Left hindlimb (tissue), 1 donor: ENCODE data around the gene UBL4A.
A peak's percentile ranks its signal among the peaks of the same experiment; 100 is the strongest.

Experiments
- DNase-seq: peaks from one replicate; pipeline ENCODE4 v3.0.0-alpha.2; 2018

The UBL4A gene

DNA sequence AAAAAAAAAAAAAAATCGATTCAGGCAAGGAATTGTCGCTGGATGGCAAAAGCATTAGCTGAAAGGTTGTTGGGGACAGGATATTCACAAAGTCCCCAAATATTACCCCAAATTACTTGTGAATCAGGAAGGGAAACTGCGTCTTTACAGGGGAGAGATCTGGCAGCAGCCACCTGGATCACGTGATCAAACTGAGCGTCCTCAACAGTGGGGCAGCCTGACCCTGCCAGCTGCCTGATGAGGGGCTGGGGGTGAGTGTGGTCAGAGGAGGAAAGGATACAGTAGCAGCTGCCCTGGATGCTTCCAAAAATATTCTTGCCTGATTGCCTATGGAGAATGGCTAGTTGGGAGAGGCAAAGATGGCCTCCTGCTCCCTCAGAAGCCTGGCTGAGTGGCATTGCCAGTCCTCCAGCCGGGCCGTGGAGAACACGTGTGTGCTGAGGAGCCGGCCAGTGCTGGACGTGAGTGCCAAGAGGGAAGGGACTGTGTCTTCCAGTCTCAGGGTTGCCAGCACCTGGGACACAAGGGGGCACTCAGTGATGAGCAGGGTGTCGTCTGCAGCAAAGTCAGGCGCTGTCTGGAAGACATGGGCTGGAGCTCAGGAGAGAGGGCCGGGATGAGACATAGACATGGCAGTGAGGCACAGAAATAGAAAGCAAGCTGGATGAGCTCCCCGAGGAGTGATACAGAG, 4.4 kb downstream of the UBL4A start:
- no peak for DNase-seq

DNA sequence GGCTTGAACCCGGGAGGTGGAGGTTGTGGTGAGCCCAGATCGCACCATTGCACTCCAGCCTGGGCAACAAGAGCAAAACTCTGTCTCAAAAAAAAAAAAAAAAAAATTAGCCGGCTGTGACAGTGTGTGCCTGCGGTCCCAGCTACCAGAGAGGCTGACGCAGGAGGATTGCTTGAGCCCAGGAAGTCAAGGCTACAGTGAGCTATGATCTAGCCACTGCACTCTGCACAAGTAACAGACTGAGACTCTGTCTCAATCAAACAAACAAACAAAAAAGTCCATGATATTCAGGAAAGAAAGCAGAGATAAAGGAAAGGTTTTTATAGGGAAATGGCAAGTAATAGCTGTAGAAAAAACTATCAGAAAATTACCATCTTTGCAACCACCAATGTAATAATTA, 5.2 kb downstream of the UBL4A start:
- no peak for DNase-seq

DNA sequence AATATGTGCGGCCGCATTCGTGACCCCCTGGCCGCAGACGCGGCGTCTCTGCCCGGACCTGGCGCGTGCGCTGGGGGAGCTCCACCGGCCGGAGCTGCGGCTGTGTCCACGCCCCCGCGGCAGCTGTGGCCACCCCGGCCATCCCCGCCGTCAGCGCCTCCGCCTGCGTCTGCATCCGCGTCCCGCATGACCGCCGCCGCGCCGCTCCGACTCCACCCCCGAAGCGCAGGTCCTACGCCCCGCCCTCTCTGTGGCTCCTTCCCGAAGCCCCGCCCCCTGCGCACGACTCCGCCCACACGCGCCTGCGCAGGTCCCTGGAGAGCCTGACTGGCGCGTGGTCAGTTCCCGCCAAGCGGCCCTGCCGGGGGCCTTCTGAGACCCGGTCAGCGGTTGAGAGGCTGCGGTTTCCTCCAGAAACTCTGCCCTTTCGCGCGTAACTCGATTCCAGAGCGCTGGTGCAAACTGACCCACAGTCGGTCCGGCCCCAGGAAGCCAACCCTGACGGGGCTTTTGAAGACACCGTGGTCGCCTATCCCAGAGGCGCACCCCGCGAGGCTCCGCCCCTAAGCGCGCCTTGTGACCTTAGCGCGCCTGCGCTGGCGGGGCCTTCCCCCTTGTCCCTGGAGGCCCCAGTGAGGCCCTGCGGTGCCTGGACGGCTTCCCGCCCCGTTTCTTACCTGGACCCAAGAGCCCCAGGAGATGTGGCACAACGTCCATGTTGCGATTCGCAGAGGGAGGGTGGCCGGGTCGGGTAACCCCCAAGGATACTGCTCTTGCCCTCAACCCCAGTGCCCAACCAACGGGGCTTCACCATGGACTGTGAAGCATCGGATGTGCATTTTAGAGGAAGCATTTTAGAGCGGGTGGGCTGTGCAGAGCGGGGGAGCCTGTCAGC, 7.4 kb downstream of the UBL4A start, which contains the start of gene LAGE3:
Gene LAGE3 (minus strand): TSS at position 554 of the 895 bp plus-strand sequence. CDS start 366 bp downstream, at position 188.
- peak; percentile 93 for DNase-seq

DNA sequence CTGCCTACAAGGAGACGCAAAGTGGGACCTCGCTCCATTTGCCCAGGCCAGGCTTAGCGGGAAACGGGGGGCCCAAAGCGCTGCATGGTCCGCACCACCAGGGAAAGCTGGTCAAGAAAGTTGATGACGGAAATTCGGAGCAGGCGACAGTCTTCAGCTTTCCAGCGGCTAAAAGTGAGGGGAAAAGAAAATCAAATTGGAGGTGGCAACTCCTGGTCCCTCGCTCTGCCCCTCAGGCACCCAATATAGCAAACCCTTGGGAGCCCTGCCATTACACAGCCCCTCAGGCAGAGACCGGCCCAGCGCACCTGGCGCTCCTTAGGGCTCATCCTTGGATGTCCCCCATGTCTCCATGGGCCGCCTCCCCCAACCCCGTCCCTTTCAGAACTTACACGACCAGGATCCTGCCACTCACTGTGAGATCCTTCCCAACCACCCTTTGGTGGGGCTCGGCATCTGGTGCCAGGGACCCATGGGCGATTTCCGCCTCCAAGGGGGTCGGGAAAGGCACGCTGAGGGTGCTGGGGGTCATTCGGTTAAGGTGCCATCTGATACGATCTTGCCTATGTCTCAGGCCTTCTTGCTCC, 8.4 kb downstream of the UBL4A start:
- DNase-seq: no peak

DNA sequence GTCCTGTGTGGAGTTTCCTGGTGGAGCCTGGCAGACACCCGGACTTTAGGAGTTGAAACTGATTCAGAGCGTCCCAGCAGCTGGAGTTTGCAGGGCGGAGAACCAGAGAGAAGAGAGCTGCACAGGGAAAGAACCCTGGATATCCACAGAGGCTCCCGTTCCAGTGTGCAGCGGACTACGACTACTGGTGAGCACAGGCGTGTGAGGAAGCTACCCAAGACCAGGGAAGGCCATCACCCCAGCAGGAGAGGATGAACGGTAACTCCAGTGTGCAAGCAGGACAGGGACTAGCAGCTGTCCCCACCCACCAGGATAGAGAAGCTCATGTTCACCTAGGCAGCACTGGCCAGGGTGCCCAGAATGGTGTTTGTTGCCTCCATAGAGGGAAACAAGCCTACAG, 9.6 kb downstream of the UBL4A start:
- no peak for DNase-seq

DNA sequence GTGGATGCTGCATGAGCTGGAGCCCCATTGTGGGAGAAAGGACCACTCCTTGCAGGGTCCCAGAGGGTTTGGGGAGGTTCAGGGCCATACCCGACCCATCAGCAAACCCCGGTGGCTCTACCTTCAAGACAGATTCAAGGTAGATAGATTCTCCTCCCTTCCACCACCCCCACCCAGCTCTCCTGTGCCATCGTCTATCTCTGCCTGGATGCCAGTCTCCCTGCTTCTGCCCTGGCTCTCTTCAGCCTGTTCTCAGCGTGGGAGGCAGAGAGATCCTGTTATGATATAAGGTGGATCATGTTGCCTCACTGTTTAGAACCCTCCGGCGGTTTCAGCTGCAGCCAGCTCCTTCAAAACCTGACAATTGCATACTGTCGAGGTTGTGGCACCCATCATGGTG, 12.7 kb downstream of the UBL4A start:
- DNase-seq: no peak

DNA sequence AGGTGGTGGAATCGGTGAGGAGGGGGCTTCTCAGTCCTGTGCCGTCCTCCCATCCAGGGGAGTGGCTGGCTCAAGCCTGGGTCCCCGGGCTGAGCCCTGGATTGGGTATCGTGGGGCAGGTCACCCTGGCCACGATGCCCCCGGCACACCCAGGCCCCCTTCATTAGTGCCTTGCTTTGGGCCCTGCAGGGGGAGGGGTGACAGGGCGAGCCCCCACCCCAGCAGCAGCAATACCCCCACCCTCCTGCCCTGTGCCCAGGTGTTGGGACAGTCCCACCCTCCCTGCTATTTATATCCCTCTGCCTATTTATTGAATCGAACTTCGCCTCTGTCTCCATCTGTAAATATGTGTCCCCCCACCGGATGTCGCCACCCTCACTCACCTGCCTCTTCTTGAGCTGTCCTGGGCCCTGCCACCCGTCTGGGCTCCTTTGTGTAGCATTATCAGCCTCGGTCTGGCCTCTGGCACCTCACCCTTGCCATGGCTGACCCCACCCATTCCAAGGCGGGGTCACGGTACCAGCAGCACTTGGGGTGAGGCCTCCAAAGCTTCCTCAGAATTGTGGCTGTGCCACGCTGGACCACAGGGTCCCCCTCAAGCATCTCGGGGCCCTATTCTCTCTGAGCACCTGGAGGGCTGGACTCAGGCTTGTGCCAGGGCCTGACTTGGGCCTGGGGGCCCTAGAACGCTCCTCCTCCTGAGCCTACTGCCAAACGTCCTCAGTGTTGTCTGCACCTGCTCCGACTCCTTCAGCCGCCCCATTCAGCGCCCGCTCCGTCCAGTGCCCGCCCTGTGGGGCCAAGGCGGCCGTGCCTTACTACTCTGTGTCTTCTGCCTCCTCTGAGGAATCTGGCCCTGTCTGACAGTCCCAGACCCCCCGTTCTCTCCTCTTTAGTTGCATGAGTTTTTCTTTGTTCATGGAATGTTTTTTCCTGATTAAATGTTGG, 13.5 kb downstream of the UBL4A start:
- no peak for DNase-seq

DNA sequence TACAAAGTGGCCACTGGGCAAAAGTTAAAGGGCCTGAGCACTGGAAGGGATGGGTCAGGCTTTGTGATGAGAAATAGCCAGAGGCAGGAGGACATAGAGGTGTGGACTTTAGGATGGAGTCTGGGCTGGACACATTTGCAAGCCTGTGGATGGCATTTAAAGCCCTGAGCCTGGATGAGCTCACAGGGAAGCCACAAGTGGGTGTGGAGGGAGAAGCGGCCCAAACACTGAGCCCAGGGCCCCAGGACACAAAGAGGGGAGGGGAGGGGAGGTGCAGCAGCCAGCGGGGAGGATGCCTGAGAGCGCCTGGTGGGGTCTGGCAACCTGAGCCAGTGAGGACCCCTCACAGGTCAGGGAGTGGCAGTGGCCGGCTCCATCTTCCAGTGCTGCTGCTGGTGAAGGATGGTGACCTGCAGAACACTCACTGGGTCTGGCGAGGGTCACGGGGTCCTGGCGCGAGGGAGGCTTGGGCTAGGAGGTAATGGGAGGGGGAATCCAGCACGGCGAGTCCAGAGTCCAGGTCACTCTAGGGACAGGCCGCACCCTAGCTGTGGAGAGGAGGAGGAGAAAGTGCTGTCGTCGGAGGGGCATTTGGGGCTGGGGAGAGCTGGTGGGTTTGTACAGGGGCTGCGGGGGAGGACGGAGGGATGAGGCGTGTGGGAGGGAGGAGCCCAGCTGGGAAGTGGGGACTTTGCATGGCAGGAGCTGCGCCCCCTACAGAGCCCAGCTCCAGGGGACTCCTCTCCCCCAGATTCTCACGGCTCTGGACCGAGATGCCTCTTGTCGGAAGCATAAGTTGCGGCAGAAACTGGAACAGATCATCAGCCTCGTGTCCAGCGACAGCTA, 14.4 kb downstream of the UBL4A start:
- DNase-seq: no peak

DNA sequence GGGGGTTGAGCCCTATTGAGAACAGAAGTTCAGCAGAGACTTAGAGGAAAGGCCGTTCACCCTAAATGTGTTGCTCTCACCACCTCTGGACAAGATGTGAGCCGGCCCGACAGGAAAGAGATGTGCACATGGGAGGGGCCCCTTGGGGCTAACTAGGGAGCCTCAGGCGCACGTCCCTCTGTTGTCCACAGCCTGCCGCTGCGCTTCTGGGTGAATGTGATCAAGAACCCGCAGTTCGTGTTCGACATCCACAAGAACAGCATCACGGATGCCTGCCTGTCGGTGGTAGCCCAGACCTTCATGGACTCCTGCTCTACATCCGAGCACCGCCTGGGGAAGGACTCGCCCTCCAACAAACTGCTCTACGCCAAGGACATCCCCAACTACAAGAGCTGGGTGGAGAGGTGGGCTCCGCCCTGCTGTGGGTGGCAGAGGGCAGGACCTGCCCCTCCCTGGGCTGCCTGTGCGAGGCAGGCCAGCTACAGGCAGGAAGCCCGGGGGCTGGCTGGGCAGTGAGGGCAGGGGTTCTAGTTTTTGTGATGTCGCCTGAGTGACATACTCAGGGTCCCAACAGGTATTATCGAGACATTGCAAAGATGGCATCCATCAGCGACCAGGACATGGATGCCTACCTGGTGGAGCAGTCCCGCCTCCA, 15.4 kb downstream of the UBL4A start:
- DNase-seq: no peak

DNA sequence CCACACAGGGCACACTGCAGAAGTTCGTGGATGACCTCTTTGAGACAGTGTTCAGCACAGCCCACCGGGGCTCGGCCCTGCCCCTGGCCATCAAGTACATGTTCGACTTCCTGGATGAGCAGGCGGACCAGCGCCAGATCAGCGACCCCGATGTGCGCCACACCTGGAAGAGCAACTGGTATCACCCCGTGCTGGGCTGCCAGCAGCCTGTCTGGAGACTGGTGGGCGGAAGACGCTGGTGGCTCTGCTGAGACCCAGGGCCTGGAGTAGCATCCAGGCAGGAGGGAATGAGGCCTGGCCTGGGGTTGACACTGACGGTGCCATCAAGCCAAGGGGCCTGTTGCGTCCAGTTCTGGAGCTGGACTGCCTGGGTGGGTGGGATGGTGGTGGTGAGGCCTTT, 16.0 kb downstream of the UBL4A start:
- peak; percentile 4 for DNase-seq

DNA sequence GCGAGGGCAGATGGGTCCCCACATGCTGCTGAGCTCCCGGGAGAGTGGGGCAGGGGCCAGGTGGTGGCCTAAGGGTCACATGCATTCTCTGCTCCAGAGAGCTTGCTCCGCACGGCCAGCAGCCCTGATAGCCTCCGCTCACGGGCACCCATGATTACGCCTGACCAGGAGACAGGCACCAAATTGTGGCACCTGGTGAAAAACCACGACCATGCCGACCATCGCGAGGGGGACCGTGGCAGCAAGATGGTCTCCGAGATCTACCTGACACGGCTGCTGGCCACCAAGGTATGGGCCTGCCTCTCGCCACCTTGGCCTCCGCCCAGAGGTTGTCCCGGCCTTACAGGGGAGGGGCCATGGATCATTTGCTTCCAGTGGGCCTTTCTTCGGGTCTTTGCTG, 16.5 kb downstream of the UBL4A start:
- peak; percentile 4 for DNase-seq

DNA sequence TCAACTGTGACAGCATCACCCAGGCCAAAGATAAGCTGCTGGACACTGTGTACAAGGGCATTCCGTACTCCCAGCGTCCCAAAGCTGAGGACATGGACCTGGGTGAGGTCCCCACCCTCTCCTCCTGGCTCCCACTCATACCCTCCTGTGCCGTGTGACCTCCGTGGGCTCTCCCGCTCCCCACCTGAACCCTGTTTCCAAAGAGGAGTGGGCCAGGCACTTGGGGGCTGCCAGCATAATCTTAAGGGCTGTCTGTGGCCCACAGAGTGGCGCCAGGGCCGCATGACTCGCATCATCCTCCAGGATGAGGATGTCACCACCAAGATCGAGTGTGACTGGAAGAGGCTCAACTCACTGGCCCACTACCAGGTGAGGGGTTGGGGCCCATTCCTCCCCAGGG, 17.3 kb downstream of the UBL4A start:
- peak; percentile 10 for DNase-seq

DNA sequence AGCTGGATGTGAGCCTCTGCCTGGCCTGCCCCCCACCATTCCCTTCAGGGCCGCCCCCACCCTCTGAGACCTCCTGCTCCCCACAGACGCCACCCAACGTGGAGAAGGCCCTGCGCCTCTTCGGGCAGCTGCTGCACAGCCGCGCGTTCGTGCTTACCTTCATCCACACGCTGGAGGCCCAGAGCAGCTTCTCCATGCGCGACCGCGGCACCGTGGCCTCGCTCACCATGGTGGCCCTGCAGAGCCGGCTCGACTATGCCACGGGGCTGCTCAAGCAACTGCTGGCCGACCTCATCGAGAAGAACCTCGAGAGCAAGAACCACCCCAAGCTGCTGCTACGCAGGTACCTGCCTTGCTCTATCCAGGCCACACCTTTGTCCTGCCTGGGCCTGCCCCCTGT, 18.2 kb downstream of the UBL4A start:
- DNase-seq: peak; percentile 17

DNA sequence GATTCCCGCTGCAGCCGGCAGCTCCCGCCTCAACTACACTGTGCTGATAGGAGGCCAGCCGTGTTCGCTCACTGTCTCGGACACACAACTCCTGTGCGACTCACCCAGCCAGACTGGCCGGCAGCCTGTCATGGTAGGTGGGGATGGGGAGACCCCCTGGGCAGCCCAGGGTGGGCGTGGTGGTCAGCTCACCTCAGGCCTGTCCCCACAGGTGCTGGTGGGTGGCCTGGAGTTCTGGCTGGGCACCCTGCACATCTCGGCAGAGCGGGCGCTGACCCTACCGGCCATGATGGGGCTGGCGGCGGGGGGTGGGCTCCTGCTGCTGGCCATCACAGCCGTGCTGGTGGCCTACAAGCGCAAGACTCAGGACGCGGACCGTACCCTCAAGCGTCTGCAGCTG, 18.9 kb downstream of the UBL4A start:
- peak; percentile 7 for DNase-seq

DNA sequence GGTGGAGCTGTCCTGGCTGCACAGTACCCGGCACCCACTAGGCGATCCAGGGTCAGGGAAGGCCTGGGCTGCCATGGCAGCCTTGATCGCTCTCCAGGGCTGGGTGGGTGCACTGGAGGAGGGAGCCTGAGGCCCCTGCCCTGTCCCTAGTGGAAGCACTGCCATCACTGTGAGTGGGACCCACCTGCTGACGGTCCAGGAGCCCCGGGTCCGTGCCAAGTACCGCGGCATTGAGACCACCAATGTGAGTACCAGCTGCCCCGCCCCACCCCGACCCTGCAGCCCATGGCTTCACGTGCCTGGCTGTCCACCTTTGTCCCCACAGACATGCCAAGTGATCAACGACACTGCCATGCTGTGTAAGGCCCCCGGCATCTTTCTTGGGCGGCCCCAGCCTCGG, 19.5 kb downstream of the UBL4A start:
- DNase-seq: peak; percentile 25

DNA sequence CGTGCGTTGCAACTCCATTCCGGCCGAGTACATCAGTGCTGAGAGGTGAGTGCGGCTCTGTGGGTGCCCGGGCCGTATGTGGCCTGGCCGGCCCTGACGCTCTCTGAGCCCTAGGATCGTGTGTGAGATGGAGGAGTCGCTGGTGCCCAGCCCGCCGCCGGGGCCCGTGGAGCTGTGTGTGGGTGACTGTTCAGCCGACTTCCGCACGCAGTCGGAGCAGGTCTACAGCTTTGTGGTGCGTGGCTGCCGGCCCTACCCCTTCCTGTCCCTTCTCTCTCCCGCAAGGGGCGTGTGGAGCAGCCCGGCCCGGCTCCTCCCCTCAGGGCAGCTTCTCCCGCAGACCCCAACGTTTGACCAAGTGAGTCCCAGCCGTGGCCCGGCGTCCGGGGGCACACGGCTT, 20.4 kb downstream of the UBL4A start:
- peak; percentile 7 for DNase-seq

DNA sequence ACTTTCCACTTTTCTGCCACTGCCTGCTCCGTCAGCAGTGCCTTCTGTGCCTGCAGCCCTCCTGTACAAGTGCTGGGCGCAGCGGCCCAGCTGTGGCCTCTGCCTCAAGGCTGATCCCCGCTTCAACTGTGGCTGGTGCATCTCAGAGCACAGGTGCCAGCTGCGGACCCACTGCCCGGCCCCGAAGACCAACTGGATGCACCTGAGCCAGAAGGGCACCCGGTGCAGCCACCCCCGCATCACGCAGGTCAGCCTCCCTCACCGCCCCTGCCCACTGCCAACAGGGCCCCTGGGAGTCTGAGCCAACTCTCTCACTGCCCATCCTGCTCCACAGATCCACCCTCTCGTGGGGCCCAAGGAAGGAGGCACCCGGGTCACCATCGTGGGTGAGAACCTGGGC, 20.8 kb downstream of the UBL4A start:
- peak; percentile 4 for DNase-seq

DNA sequence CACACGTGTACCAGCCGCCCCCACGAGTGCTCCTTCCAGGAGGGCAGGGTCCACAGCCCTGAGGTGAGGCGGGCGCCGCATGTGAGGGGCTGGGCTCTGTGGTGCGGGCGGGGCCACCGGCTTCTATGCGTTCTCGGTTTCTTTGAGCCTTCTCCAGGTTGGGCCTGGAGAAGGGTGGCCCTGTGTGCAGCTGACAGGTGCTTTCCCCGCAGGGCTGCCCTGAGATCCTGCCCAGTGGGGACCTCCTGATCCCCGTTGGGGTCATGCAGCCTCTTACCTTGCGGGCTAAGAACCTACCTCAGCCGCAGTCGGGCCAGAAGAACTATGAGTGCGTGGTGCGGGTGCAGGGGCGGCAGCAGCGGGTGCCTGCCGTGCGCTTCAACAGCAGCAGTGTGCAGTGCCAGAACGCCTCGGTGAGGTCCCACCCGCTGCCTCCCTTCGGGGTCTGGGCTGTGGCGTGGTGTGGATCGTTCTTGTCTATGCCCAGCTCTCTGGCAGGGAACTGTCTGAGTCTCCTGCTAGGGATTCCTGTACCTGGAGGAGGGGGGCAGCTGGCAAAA, 21.5 kb downstream of the UBL4A start:
- no peak for DNase-seq

DNA sequence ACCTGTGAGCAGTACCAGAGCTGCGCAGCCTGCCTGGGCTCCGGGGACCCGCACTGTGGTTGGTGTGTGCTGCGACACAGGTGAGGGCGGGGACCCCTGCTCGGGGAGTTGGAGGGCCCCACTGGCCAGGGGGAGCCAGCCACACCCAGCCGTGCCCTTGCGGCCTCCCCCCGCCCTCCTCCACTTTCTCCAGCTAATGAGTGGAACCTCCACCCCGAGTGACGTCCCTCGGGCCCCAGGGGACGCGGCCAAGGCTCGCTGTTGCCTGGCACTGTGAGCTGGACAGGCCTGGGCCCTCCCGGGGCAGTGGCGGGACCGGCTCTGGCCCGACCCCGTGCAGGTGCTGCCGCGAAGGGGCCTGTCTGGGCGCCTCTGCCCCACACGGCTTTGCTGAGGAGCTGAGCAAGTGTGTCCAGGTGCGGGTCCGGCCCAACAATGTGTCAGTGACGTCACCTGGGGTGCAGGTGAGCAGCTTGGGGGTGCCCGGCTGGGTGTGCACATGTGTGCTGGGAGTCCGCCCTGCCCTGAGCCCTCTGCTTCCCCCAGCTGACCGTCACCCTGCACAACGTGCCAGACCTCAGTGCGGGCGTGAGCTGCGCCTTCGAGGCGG, 22.7 kb downstream of the UBL4A start:
- DNase-seq: no peak

DNA sequence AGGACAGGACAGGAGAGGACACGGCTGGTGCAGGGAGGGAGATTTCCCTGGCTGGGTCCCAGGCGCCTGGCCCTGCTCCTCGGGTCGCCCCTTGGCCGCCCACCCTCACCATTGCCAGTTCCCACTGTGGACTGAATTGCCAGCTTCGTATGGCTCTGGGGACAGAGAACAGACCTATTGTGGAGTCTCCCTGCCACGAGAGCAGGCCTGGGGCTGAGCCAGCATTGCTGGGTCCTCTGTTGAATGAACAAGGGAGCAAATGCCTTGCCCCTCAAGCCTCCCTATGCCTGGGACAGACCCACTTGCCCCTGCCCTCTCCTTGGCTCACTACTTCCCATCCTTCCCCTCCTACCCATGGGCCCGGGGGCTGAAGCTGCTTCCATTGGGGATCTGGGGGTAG, 24.0 kb downstream of the UBL4A start:
- DNase-seq: no peak
